ENCODE data around the gene ITGB5. TPM values are rescaled to one million over a fixed set of nuclear protein-coding genes. Genes with fewer than 3 reads are reported as not detected.

Gene ITGB5
- total RNA-seq, 2 donors from 2014 or later: 262 to 329 TPM

DNA sequence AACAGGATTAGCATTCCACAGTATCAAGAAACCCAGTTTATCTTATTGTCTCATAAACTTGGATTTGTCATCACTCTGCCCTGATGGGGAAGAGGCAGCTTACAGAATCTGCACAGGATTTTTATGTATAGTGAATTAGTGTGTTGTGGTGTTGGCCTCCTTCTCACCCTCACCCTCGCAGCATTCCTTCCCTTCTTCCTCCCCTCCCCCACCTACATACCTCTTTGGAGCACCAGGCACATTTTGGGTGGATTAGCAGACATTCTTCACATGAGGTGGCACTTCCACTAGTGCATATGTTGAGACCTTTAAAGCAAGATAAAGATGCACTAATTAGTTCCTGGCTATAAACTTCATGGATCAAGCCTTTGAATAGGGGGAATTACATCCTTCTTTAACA lies 13.9 kb downstream of the ITGB5 start:
- Mint-ChIP-seq H3K27me3 (ENCODE audit: insufficient read depth) (no peaks in the 10 kb centered on the region), H3K36me3 (ENCODE audit: low read depth) (peaks cover 41% of the 10 kb centered on the region), H3K4me1 (peaks cover 39% of the 10 kb centered on the region), H3K9me3 (no peaks in the 10 kb centered on the region), H3K4me3 (peak overlapping the region; percentile 9), H3K27ac (peak overlapping the region; percentile 87)
- 86% methylated on average over 1 of the region's 1 CpG; no CpG with 5 or more reads in 1 of the 2 experiments for WGBS, 2 experiments (ENCODE audit: insufficient coverage in 1 of 2, insufficient read length in 1 of 2)
- H3K27me3 ChIP-seq (ENCODE audit: control insufficient read depth, insufficient read depth, low read length, poor library complexity, severe bottlenecking): no peaks in the 10 kb centered on the region
- H3K4me3 ChIP-seq (ENCODE audit: low read length): no peak overlapping the region
- TF ChIP-seq, protein P1, sequence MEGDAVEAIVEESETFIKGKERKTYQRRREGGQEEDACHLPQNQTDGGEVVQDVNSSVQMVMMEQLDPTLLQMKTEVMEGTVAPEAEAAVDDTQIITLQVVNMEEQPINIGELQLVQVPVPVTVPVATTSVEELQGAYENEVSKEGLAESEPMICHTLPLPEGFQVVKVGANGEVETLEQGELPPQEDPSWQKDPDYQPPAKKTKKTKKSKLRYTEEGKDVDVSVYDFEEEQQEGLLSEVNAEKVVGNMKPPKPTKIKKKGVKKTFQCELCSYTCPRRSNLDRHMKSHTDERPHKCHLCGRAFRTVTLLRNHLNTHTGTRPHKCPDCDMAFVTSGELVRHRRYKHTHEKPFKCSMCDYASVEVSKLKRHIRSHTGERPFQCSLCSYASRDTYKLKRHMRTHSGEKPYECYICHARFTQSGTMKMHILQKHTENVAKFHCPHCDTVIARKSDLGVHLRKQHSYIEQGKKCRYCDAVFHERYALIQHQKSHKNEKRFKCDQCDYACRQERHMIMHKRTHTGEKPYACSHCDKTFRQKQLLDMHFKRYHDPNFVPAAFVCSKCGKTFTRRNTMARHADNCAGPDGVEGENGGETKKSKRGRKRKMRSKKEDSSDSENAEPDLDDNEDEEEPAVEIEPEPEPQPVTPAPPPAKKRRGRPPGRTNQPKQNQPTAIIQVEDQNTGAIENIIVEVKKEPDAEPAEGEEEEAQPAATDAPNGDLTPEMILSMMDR (conservative IDR thresholded peaks at IDR 0.05): no peak
- peaks cover 3% of the 10 kb centered on the region for H3K4me1 ChIP-seq (ENCODE audit: control insufficient read depth, insufficient read depth, low read length)
- no peaks in the 10 kb centered on the region for H3K9me3 ChIP-seq (ENCODE audit: control insufficient read depth, low read length)
- H3K27ac ChIP-seq (ENCODE audit: low read depth, low read length): no peak overlapping the region
- DNase-seq: no peak
- no peak overlapping the region for H3K9ac ChIP-seq (ENCODE audit: extremely low read depth, low read length, poor library complexity, severe bottlenecking)
- H3K36me3 ChIP-seq (ENCODE audit: control insufficient read depth, insufficient read depth, low read length): peaks cover 65% of the 10 kb centered on the region

DNA sequence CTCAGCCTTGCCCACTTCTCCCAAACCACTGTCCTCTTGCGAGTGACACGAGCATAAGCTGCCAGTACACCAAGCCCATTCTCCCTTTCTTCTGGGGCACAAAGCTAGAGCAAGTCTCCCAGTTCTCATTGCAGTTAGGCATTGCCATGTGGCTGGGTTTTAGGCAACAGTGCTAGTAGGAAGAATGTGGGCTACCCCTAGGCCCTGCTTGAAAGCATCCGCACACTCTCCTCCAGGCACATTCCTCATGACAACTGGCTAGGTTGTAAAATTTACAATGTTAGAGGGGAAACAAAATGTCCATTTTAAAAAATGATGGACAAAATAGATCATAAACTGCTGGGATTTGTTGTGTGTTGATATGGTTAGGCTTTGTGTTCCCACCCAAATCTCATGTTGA lies 19.7 kb downstream of the ITGB5 start:
- no peaks in the 10 kb centered on the region for H3K9me3 ChIP-seq (ENCODE audit: control insufficient read depth, low read length)
- Mint-ChIP-seq H3K36me3 (ENCODE audit: low read depth) (peaks cover 84% of the 10 kb centered on the region), H3K9me3 (no peaks in the 10 kb centered on the region), H3K27me3 (ENCODE audit: insufficient read depth) (no peaks in the 10 kb centered on the region), H3K4me3 (no peak overlapping the region), H3K4me1 (no peaks in the 10 kb centered on the region), H3K27ac (peak overlapping the region; percentile 56)
- WGBS, 2 experiments (ENCODE audit: insufficient coverage in 1 of 2, insufficient read length in 1 of 2): 98 to 100% methylated on average over 1 to 3 of the region's 3 CpGs
- no peaks in the 10 kb centered on the region for H3K27me3 ChIP-seq (ENCODE audit: control insufficient read depth, insufficient read depth, low read length, poor library complexity, severe bottlenecking)
- no peak overlapping the region for H3K9ac ChIP-seq (ENCODE audit: extremely low read depth, low read length, poor library complexity, severe bottlenecking)
- no peaks in the 10 kb centered on the region for H3K4me1 ChIP-seq (ENCODE audit: control insufficient read depth, insufficient read depth, low read length)
- TF ChIP-seq, protein P1 (conservative IDR thresholded peaks at IDR 0.05): no peak
- no peak overlapping the region for H3K4me3 ChIP-seq (ENCODE audit: low read length)
- no peak overlapping the region for H3K27ac ChIP-seq (ENCODE audit: low read depth, low read length)
- no peak for DNase-seq
- H3K36me3 ChIP-seq (ENCODE audit: control insufficient read depth, insufficient read depth, low read length): peaks cover 83% of the 10 kb centered on the region

DNA sequence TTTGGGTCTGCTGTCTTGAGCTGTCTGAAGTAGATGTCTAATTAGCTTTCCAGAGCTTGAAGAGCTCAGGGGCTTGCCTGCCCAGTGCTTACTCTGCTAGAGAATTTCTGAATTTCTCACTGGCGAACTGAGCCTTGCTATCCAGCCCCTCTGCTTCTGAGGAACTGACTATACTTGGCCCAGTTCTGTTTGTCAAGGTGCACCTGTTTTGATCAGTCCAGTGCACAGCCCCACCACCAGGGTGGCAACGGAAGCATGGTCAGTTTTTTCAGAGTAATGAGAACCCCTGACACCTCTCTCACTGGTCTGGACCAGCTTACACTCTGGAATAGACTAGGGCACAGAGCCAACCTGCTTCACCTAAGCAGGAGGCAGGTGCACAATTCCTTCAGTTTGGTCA lies 25.2 kb downstream of the ITGB5 start:
- Mint-ChIP-seq H3K27ac (peak overlapping the region; percentile 64), H3K9me3 (no peaks in the 10 kb centered on the region), H3K4me3 (no peak overlapping the region), H3K27me3 (ENCODE audit: insufficient read depth) (no peaks in the 10 kb centered on the region), H3K36me3 (ENCODE audit: low read depth) (peaks cover 76% of the 10 kb centered on the region), H3K4me1 (peaks cover 14% of the 10 kb centered on the region)
- WGBS, 2 experiments (ENCODE audit: insufficient coverage in 1 of 2, insufficient read length in 1 of 2): 89 to 100% methylated on average over 2 of the region's 2 CpGs
- Histone ChIP-seq H3K4me3 (ENCODE audit: low read length) (no peak overlapping the region), H3K4me1 (ENCODE audit: control insufficient read depth, insufficient read depth, low read length) (peaks cover 2% of the 10 kb centered on the region), H3K27me3 (ENCODE audit: control insufficient read depth, insufficient read depth, low read length, poor library complexity, severe bottlenecking) (no peaks in the 10 kb centered on the region), H3K27ac (ENCODE audit: low read depth, low read length) (no peak overlapping the region), H3K9ac (ENCODE audit: extremely low read depth, low read length, poor library complexity, severe bottlenecking) (no peak overlapping the region), H3K9me3 (ENCODE audit: control insufficient read depth, low read length) (no peaks in the 10 kb centered on the region), H3K36me3 (ENCODE audit: control insufficient read depth, insufficient read depth, low read length) (peaks cover 80% of the 10 kb centered on the region)
- DNase-seq: no peak
- TF ChIP-seq, protein P1 (conservative IDR thresholded peaks at IDR 0.05): peak; percentile 37

Data from endodermal cell (in vitro differentiated cells).